NCI-H146 treated with DMSO at 0.1 percent for 48 hours (cell line): ENCODE data around the gene TBC1D14.

Experiments
- DNase-seq: peaks from one replicate; lab custom pipeline; 2025; ENCODE audit not compliant: unreplicated experiment; lab: John Stamatoyannopoulos, UW

TBC1D14 gene

DNA sequence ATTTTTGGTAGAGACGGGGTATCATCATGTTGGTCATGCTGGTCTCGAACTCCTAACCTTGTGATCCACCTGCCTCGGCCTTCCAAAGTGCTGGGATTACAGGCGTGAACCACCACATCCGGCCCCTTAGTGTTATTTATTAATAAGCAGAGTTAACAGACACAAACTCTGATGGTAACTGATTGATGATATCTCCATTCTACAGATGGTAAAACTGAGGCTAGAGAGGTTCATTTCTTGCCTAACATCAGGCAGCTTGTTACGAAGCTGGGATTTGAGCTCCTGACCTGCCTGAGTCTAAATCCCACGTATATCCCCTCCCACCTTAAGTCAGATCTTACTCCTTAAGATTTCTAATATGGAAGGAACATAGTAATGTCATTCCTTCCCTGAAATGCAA, 36.9 kb downstream of the TBC1D14 start:
- DNase-seq = no peak

- DNase-seq = no peak
Measured at GRCh38 chr4:6948134-6948460, 38.5 kb downstream of the TBC1D14 start.

- DNase-seq = no peak
Measured at GRCh38 chr4:6951880-6952381, 42.3 kb downstream of the TBC1D14 start.

DNA sequence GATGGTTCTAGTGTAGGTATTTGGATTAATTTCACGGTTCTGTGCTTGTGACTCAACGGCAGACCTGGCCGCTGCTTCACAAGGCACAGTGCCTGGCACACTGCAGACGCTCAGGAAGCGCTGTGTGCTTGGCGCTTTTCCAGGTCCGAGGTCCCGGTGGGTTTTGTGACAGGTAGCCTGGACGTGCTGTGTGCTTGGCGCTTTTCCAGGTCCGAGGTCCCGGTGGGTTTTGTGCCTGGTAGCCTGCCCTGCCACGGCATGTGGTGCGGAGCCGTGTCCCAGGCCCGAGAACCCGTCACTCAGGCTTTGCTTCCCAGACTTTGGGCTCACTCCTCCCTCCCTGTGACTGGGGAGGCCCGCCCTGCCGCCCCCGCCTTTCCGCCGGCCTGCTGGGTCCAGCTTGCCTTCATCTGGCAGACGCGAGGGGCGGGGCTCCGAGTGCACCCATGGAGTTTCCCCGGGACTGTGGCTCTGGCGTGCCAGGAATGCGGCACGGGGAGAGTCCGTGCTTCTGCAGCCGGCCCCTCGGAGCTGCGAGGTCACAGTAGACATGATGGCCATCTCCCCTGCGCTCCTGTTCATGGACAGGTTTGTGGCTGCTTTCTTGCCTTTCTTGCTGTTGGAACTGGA, 44.2 kb downstream of the TBC1D14 start:
- no peak for DNase-seq

GRCh38 chr4:6955261-6955911, 45.8 kb downstream of the TBC1D14 start:
- no peak for DNase-seq

DNA sequence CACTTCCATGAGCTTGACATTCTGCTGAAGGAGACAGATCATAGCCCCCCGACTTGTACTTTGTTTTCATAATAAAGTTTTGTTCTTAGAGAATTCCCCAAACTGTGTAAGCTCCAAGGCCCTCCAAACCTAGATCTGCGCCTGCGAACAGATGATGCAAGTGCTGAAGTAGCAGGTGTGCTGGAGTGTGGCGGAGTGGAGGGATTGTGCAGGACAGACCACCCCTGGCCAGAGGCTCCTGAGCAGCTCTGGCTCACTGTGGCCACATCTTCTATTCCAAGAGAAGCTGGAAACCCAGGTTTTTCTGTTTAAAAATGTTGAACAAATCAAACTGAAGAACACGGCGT, 46.4 kb downstream of the TBC1D14 start:
- no peak for DNase-seq

- no peak for DNase-seq
Measured at GRCh38 chr4:6956434-6957147, 47.0 kb downstream of the TBC1D14 start.

DNA sequence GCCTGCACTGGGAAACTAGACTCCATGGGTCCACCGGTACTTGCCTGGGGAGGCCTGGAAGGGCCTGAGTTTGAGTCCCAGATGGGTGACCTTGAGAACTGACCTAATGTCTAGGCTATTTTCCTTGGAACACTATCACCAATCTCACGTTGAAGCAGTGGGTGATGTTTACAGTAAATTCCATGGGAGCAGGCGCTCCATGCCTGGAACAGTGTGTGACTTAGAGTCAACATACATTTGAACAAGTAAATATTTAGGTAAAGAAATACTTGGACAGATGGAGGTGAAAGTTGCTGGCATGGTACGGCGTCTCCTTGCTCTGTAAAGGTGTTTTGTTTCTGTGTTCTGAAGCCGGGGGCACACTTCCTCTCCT, 47.5 kb downstream of the TBC1D14 start:
- DNase-seq = no peak

GRCh38 chr4:6957994-6958393, 48.4 kb downstream of the TBC1D14 start:
- no peak for DNase-seq

- DNase-seq = no peak
Measured at GRCh38 chr4:6959261-6959660, 49.6 kb downstream of the TBC1D14 start.

DNA sequence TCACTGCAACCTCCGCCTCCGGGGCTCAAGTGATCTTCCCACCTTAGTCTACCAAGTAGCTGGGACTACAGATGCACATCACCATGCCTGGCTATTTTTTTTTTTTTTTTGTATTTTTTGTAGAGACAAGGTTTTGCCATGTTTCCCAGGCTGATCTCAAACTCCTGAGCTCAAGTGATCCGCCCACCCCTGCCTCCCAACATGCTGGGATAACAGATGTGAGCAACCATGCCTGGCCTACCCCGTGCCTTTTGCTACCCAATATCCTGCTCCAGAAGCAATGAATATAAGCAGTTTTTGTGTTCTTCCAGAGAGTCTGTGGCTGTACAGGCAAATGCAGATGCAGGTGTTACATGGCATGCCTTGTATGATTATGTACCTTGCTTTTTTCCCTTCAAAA, 50.5 kb downstream of the TBC1D14 start:
- DNase-seq = no peak

- no peak for DNase-seq
Measured at GRCh38 chr4:6960628-6961412, 51.2 kb downstream of the TBC1D14 start.

GRCh38 chr4:6961496-6962210, 52.0 kb downstream of the TBC1D14 start:
- DNase-seq = no peak

DNA sequence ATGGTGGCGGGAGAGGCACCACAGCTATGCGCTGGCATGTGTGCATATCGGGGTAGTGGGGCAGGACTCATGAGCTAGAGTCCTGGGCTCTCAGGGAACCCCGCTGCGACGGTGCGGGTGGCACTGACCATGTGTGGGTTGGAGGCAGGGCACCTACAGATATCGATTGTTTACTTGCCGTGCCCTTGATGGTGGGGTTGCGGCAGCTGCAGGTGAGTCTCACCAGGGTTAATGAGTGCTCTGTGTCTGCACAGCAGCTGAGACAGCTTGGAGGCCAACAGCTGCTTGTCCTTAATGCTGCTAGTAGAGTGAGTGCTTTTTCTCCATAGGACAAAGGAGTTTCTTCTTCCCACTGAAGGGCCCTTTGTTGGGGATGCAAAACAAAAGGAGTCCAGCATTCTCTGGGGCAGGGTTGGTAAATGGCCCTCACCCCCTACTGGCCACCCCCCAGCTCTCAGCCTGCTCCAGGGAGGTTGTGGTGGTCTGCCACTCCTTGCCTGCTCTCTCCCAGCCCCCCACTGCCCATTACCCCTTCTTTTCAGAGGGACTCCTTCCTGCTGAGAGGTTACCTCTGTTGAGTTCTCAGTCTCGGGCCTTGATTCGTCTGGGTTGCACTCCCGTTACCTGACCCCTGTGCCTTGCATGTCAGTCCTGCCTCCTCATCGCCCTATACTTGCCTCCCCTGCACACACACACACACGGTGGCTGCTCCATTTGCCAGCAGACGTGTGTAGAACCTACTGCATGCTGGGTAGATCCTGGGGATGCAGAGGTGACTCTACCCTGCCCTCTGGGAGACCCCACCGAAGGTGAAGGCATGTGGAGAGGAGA, 52.8 kb downstream of the TBC1D14 start:
- peak; percentile 85 for DNase-seq

GRCh38 chr4:6963139-6963611, 53.5 kb downstream of the TBC1D14 start:
- peak; percentile 27 for DNase-seq

DNA sequence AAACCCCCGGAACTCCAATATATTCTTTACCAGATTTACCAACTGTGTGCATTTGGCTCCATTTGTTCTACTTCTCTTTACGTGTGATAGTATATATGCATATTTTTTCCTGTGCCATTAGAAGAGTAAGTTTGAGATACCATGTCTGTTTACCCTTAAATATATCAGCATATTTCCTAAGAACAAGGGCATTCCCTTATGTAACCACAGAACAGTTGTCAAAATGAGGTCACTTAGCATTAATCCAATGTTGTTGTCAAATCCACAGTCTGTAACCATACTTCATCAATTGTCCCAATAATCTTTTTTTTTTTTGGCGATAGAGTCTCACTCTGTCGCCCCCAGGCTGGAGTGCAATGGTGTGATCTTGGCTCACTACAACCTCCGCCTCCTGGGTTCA, 55.2 kb downstream of the TBC1D14 start:
- no peak for DNase-seq

DNA sequence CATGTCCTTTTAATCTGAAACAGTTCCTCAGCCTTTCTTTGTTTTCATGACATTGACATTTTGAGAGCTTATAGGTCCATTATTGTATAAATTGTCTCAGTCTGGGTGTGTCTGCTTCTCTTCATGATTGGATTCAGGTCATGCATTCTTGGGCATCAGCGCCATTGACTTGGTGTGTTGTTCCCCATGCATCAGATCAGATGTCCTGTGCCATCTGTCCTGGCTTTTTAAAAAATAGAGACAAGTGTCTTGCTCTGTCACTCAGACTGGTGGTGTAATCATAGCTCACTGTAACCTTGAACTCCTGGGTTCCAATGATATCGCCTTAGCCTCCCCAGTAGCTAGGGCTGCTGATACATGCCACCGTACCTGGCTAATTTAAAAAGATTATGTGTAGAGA, 55.7 kb downstream of the TBC1D14 start:
- no peak for DNase-seq

DNA sequence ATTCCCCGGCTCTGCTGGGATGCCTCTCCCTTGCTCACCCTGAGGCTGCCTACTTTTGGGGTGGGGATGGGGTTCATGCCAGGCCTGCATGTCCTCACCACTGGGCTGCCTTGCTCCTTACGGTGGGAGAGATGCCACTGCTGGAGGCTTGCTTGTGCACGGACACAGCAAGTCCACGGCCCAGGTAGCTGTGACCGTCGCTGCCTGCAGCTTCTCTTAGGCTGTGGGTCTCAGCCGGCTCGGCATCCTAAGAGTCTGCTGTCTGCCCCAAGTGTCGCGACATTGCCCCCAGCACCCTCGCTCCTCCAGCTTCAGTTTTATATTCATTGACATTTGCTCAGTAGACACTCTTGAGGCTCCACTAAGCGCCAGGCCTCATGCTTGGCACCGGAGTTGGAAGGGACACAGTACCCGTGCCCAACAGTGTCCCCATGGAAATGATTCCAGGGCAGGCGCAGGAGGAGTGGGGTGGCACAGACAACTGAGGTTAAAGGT, 58.3 kb downstream of the TBC1D14 start:
- DNase-seq = no peak

- DNase-seq = no peak
Measured at GRCh38 chr4:6968496-6968895, 58.9 kb downstream of the TBC1D14 start.
